K562 (cell line): ENCODE measurements around the gene MICU2. TPM values are rescaled to one million over a fixed set of nuclear protein-coding genes. Genes with fewer than 3 reads are reported as not detected.

ENCODE experiments used
- ATAC-seq: fragments of 200-7000 bp; cut with Tn5 transposase; 3 replicates; pipeline ENCODE4 v1.9.1; 2020; ENCODE audit warnings: moderate library complexity
- BruUV-seq: library from RNA; stranded (reverse); fragments of 400-500 nt; replicated peaks from 2 replicates; lab custom pipeline; 2021; lab: Mats Ljungman, UMichigan
- CTCF ChIA-PET: fragments of 300-600 bp; formaldehyde crosslinking; extraction: SDS; loops from one replicate; lab custom pipeline; 2021; ENCODE audit warnings: low intra/inter-chr PET ratio; lab: Yijun Ruan, JAX
- POLR2A ChIA-PET: fragments of 300-600, 350-650 bp; sonication (Branson Sonifier 250); formaldehyde crosslinking; extraction: SDS; loops from one replicate; lab custom pipeline; 2021; ENCODE audit warnings: antibody characterized with exemption, inconsistent platforms; lab: Yijun Ruan, JAX
- DNase-seq, 4 experiments: peaks; one replicate each; pipeline versions ENCODE4 v3.0.0 to v3.0.0-alpha.2; 2011 to 2018; ENCODE audit warnings: low spot score in 3 of 4, mixed read lengths in 3 of 4; ENCODE audit errors: extremely low read depth in 1 of 4
- FAIRE-seq: peaks from 2 replicates; lab custom pipeline; 2011; peaks lifted over from hg19 to GRCh38; lab: Jason Lieb, UNC
- H2AFZ ChIP-seq: 2 replicates; pipeline ENCODE4 v1.6.0; 2011; ENCODE audit warnings: low read depth, low read length, control low read depth, inconsistent platforms
- H3K27ac ChIP-seq: fragments of 200-600 bp; 3 replicates; pipeline ENCODE4 v1.8.0; 2011; ENCODE audit warnings: low read depth, mild to moderate bottlenecking, control low read depth, inconsistent platforms, low read length, moderate library complexity, mixed read lengths; ENCODE audit errors: extremely low read depth
- H3K27me3 ChIP-seq, 2 experiments: fragments of 300-600 bp in 1 of 2; 2 replicates in 1 of 2; 3 replicates in 1 of 2; pipeline versions ENCODE4 v1.6.0 to v1.8.0; 2011; ENCODE audit warnings: inconsistent platforms in 2 of 2, low read length in 2 of 2, mild to moderate bottlenecking in 1 of 2, mixed read lengths in 1 of 2, moderate library complexity in 1 of 2; ENCODE audit not compliant: control insufficient read depth in 2 of 2, insufficient read depth in 2 of 2
- H3K36me3 ChIP-seq: fragments of 300-600 bp; 3 replicates; pipeline ENCODE4 v1.8.0; 2011; ENCODE audit warnings: mild to moderate bottlenecking, low read length, inconsistent platforms; ENCODE audit not compliant: control insufficient read depth, insufficient read depth
- H3K4me1 ChIP-seq, 2 experiments: fragments of 200-600 bp in 1 of 2; replicated peaks in 1 of 2; 2 replicates in 1 of 2; 3 replicates in 1 of 2; pipeline versions ENCODE4 v1.5.1 to v1.8.0; 2011; ENCODE audit warnings: inconsistent platforms in 2 of 2, low read length in 2 of 2, mild to moderate bottlenecking in 1 of 2, mixed read lengths in 1 of 2, moderate library complexity in 1 of 2; ENCODE audit not compliant: control insufficient read depth in 2 of 2, insufficient read depth in 2 of 2
- H3K4me2 ChIP-seq: 2 replicates; pipeline ENCODE4 v1.6.1; 2011; ENCODE audit warnings: low read length, control low read depth, inconsistent platforms, mixed read lengths; ENCODE audit not compliant: insufficient read depth
- H3K4me3 ChIP-seq: fragments of 200-600 bp; sonication (generic), shearing (Covaris generic); 2 replicates; pipeline ENCODE4 v1.5.1; 2016; ENCODE audit warnings: control low read depth, inconsistent platforms
- H3K79me2 ChIP-seq: fragments of 200-600 bp; 3 replicates; pipeline ENCODE4 v1.8.0; 2011; ENCODE audit warnings: low read length, inconsistent platforms; ENCODE audit not compliant: control insufficient read depth, insufficient read depth
- H3K9ac ChIP-seq, 2 experiments: 2 replicates each; pipeline versions ENCODE4 v1.6.0 to v1.6.1; 2011; ENCODE audit warnings: low read depth in 2 of 2, low read length in 2 of 2, control low read depth in 1 of 2, inconsistent platforms in 1 of 2, mild to moderate bottlenecking in 1 of 2, mixed read lengths in 1 of 2; ENCODE audit not compliant: insufficient read depth in 1 of 2
- H3K9me1 ChIP-seq: one replicate; pipeline ENCODE4 v1.6.0; 2011; ENCODE audit warnings: inconsistent platforms, mild to moderate bottlenecking, low read length, moderate library complexity; ENCODE audit not compliant: control insufficient read depth, insufficient read depth
- H3K9me3 ChIP-seq: replicated peaks from 2 replicates; pipeline ENCODE4 v1.5.1; 2011; ENCODE audit warnings: low read depth, low read length, inconsistent platforms; ENCODE audit not compliant: control insufficient read depth, insufficient read depth
- H4K20me1 ChIP-seq: replicated peaks from 2 replicates; pipeline ENCODE4 v1.6.1; 2011; ENCODE audit warnings: low read length, inconsistent platforms, mixed read lengths; ENCODE audit not compliant: control insufficient read depth, insufficient read depth
- CBX3 ChIP-seq, 2 experiments: IDR thresholded peaks; 1 replicate in 1 of 2; 2 replicates in 1 of 2; pipeline ENCODE4 v1.6.1; 2012; ENCODE audit warnings: inconsistent platforms in 2 of 2, low read length in 2 of 2, borderline replicate concordance in 1 of 2, control low read depth in 1 of 2
- CCNT2 ChIP-seq: IDR thresholded peaks from 2 replicates; pipeline ENCODE4 v1.6.1; 2011; ENCODE audit warnings: borderline replicate concordance, low read depth, mild to moderate bottlenecking, moderate library complexity, mixed read lengths, low read length; ENCODE audit not compliant: insufficient read length; ENCODE audit errors: extremely low read depth
- CEBPG ChIP-seq, 3 experiments: fragments of 200-800 bp in 1 of 3; sonication (Bioruptor generic) in 1 of 3; sonication (generic) in 1 of 3; formaldehyde crosslinking in 1 of 3; IDR thresholded peaks in 2 of 3; conservative IDR thresholded peaks in 1 of 3; 2 replicates each; pipeline versions ENCODE4 v1.6.1 to v1.8.0; 2016 to 2022; ENCODE audit warnings: missing compliant biosample characterization in 2 of 3, missing genetic modification characterization in 2 of 3, mild to moderate bottlenecking in 1 of 3, missing genetic modification reagents in 1 of 3
- DDX20 ChIP-seq: fragments of 450-650 bp; IDR thresholded peaks from 2 replicates; pipeline ENCODE4 v1.6.1; 2016; ENCODE audit warnings: missing genetic modification characterization, low read depth, mild to moderate bottlenecking, missing compliant biosample characterization, moderate library complexity
- HDAC6 ChIP-seq: IDR thresholded peaks from 2 replicates; pipeline ENCODE4 v1.6.1; 2012; ENCODE audit warnings: low read depth, mild to moderate bottlenecking, control low read depth, inconsistent platforms, low read length, moderate library complexity
- HNRNPL ChIP-seq: fragments of 200-400 bp; formaldehyde crosslinking; IDR thresholded peaks from 2 replicates; pipeline ENCODE4 v1.6.1; 2017; ENCODE audit warnings: low read depth, mild to moderate bottlenecking, low read length
- KDM1A ChIP-seq, 2 experiments: fragments of 450-650 bp; IDR thresholded peaks; 2 replicates each; pipeline ENCODE4 v1.6.1; 2016; ENCODE audit warnings: mild to moderate bottlenecking in 2 of 2
- ZFP36 ChIP-seq: fragments of 150-350 bp; IDR thresholded peaks from 2 replicates; pipeline ENCODE4 v1.6.1; 2018; ENCODE audit warnings: low read length, low read depth; ENCODE audit not compliant: partially characterized antibody
- ZNF197 ChIP-seq: fragments of 200-800 bp; sonication (Bioruptor generic); IDR thresholded peaks from 2 replicates; pipeline ENCODE4 v1.6.1; 2016; ENCODE audit warnings: low read depth, missing genetic modification characterization, missing compliant biosample characterization
- WGBS: fragments of 100-300 bp; shearing (Covaris generic); methylation state at CpG from one replicate; pipeline ENCODE4 v1.1.6; 2016; ENCODE audit warnings: low coverage, mixed read lengths; ENCODE audit not compliant: insufficient coverage; ENCODE audit errors: missing lambda C conversion rate; 5-methylcytosine and 5-hydroxymethylcytosine counted together
- in situ Hi-C: fragments of 300-500 bp; cut with MboI; formaldehyde crosslinking; loops from 4 replicates; pipeline ENCODE4 v1.15.0; 2018; ENCODE audit warnings: inconsistent platforms, mixed read lengths
- intact Hi-C: fragments of 100-400 bp; cut with micrococcal nuclease; formaldehyde crosslinking; loops from 2 replicates; pipeline ENCODE4 v1.14.2; 2022
- polyA plus RNA-seq, 8 experiments: library from polyadenylated mRNA; depleted of rRNA in 4 of 8; stranded (reverse) in 5 of 8; unstranded in 3 of 8; fragments of >200 nt; fragmentation: Nextera tagmentation in 2 of 8; fragmentation: Illumina TruSeq in 1 of 8; extraction: Ambion mirVana in 2 of 8; extraction: Trizol in 1 of 8; gene quantifications; 2 replicates each; pipeline versions ENCODE4 v1.2.1 to v1.2.3, GENCODE V29; 2011 to 2014; ENCODE audit warnings: inconsistent platforms in 1 of 8, missing spikeins in 1 of 8
- total RNA-seq, 7 experiments: library from RNA; depleted of rRNA in 6 of 7; stranded (reverse); fragments of >200 nt in 6 of 7; fragmentation: Illumina TruSeq in 2 of 7; extraction: Trizol in 2 of 7; gene quantifications; 2 replicates each; pipeline versions ENCODE4 v1.2.1 to v1.2.3, GENCODE V29; 2011 to 2021; ENCODE audit warnings: low replicate concordance in 1 of 7
- TF ChIP-seq, protein P1 (sequence below): fragments of 450-650 bp; IDR thresholded peaks from 2 replicates; pipeline ENCODE4 v1.6.1; 2018; ENCODE audit not compliant: partially characterized antibody
- TF ChIP-seq, protein P2 (sequence below), 3 experiments: fragments of 200-800 bp in 1 of 3; sonication (Bioruptor generic) in 1 of 3; sonication (generic) in 1 of 3; formaldehyde crosslinking in 1 of 3; IDR thresholded peaks; 2 replicates each; pipeline versions ENCODE4 v1.6.1 to v1.8.0; 2016 to 2022; ENCODE audit warnings: mild to moderate bottlenecking in 2 of 3, missing compliant biosample characterization in 2 of 3, missing genetic modification characterization in 2 of 3, missing genetic modification reagents in 1 of 3
- TF ChIP-seq, protein P3 (sequence below): fragments of 450-650 bp; IDR thresholded peaks from 2 replicates; pipeline ENCODE4 v1.6.1; 2016; ENCODE audit warnings: borderline replicate concordance

Gene MICU2
- total and polyA plus RNA-seq, 9 of the 15 experiments (the other 6 are each of a cell fraction or from before 2014, with no cell fraction given) = 9.1 to 41.8 (median 33.4) TPM

- TF ChIP-seq, protein P1, sequence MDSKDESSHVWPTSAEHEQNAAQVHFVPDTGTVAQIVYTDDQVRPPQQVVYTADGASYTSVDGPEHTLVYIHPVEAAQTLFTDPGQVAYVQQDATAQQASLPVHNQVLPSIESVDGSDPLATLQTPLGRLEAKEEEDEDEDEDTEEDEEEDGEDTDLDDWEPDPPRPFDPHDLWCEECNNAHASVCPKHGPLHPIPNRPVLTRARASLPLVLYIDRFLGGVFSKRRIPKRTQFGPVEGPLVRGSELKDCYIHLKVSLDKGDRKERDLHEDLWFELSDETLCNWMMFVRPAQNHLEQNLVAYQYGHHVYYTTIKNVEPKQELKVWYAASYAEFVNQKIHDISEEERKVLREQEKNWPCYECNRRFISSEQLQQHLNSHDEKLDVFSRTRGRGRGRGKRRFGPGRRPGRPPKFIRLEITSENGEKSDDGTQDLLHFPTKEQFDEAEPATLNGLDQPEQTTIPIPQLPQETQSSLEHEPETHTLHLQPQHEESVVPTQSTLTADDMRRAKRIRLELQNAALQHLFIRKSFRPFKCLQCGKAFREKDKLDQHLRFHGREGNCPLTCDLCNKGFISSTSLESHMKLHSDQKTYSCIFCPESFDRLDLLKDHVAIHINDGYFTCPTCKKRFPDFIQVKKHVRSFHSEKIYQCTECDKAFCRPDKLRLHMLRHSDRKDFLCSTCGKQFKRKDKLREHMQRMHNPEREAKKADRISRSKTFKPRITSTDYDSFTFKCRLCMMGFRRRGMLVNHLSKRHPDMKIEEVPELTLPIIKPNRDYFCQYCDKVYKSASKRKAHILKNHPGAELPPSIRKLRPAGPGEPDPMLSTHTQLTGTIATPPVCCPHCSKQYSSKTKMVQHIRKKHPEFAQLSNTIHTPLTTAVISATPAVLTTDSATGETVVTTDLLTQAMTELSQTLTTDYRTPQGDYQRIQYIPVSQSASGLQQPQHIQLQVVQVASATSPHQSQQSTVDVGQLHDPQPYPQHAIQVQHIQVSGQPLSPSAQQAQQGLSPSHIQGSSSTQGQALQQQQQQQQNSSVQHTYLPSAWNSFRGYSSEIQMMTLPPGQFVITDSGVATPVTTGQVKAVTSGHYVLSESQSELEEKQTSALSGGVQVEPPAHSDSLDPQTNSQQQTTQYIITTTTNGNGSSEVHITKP = no peak
- TF ChIP-seq, protein P2, sequence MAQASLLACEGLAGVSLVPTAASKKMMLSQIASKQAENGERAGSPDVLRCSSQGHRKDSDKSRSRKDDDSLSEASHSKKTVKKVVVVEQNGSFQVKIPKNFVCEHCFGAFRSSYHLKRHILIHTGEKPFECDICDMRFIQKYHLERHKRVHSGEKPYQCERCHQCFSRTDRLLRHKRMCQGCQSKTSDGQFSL (CRISPR knock-in tag; IDR thresholded peaks at IDR 0.05) = no peak
- TF ChIP-seq, protein P2 (tag; IDR thresholded peaks at IDR 0.05) = no peak
Observed at GRCh38 chr13:21548577-21548976, 55.4 kb downstream of the MICU2 start (continued).

DNA sequence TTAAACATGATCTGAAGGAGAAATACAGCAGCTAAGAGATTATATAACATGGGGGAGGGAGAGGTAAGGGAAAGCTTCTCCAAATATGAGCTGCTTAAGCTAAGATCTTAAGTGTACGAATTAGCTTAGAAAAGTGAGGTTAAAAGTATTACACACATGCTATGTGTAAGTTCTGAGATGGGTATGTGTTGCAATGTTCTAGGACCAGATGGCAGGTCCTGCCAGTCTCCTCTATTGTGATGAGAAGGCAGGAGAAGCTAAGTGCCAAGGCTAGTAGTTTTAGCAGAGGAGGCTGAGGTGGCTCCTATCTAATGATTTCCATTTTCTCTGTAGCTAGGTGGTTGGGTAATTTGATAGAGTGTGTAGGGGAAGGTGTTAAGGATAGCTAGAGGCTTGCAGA lies 57.6 kb downstream of the MICU2 start:
- BruUV-seq = no TSS peak
- ATAC-seq (no peak), DNase-seq (no peak), FAIRE-seq (no peak)
- Histone ChIP-seq H3K9me3 (no peaks in the 10 kb centered on the region), H3K36me3 (no peaks in the 10 kb centered on the region; the same call in 2 of the 3 replicates), H3K27me3 (no peaks in the 10 kb centered on the region), H3K4me1 (no peaks in the 10 kb centered on the region; a peak in 1 of 5 replicates), H4K20me1 (no peaks in the 10 kb centered on the region), H3K9me1 (no peaks in the 10 kb centered on the region), H3K4me3 (no peak overlapping the region), H3K4me2 (no peak overlapping the region), H3K27ac (no peak overlapping the region), H2AFZ (no peak overlapping the region), H3K79me2 (peaks cover 6% of the 10 kb centered on the region; the same call in 2 of the 3 replicates), H3K9ac (no peak overlapping the region)
- intact Hi-C loops (no loop called here), in situ Hi-C loops (no loop called here)
- POLR2A ChIA-PET = no interaction called here
- 86% methylated on average over 1 of the region's 1 CpG for WGBS
- CTCF ChIA-PET = no interaction called here
- TF ChIP-seq ZFP36 = no peak
- TF ChIP-seq HDAC6 = no peak
- no peak for TF ChIP-seq KDM1A (IDR thresholded peaks at IDR 0.05)
- no peak for TF ChIP-seq HNRNPL
- no peak for TF ChIP-seq DDX20 (tag)
- no peak for TF ChIP-seq CCNT2
- TF ChIP-seq CEBPG (CRISPR knock-in tag; IDR thresholded peaks at IDR 0.05) = no peak
- TF ChIP-seq CEBPG (tag; conservative IDR thresholded peaks at IDR 0.05 in 1 of 2, IDR thresholded peaks at IDR 0.05 in 1 of 2) = no peak
- TF ChIP-seq ZNF197 (CRISPR knock-in tag) = no peak
- TF ChIP-seq, protein P3, sequence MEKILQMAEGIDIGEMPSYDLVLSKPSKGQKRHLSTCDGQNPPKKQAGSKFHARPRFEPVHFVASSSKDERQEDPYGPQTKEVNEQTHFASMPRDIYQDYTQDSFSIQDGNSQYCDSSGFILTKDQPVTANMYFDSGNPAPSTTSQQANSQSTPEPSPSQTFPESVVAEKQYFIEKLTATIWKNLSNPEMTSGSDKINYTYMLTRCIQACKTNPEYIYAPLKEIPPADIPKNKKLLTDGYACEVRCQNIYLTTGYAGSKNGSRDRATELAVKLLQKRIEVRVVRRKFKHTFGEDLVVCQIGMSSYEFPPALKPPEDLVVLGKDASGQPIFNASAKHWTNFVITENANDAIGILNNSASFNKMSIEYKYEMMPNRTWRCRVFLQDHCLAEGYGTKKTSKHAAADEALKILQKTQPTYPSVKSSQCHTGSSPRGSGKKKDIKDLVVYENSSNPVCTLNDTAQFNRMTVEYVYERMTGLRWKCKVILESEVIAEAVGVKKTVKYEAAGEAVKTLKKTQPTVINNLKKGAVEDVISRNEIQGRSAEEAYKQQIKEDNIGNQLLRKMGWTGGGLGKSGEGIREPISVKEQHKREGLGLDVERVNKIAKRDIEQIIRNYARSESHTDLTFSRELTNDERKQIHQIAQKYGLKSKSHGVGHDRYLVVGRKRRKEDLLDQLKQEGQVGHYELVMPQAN = no peak
- no peak for TF ChIP-seq CBX3 (IDR thresholded peaks at IDR 0.05; ENCODE audit: borderline replicate concordance in 1 of 2, low read length in 2 of 2)
